Fibroblast of peridontal ligament (primary cell): Measurements from ENCODE around the gene ZNF740.

Experiments
- DNase-seq: peaks from one replicate; pipeline ENCODE4 v3.0.0-alpha.2; 2010; ENCODE audit errors: extremely low read depth

ZNF740 gene

GRCh38 chr12:53214221-53214620 lies 33.7 kb downstream of the ZNF740 start:
- DNase-seq, result no peak

- DNase-seq, result no peak
Measured at GRCh38 chr12:53214687-53215455, 34.3 kb downstream of the ZNF740 start.

GRCh38 chr12:53215497-53215896 lies 35.0 kb downstream of the ZNF740 start:
- no peak for DNase-seq

GRCh38 chr12:53217051-53217930 lies 36.8 kb downstream of the ZNF740 start:
- peak; percentile 40 for DNase-seq

GRCh38 chr12:53217931-53218307 lies 37.4 kb downstream of the ZNF740 start:
- DNase-seq, result peak; percentile 37

- peak; percentile 59 for DNase-seq
Measured at GRCh38 chr12:53218551-53219291, 38.2 kb downstream of the ZNF740 start.

GRCh38 chr12:53219292-53219955 lies 38.9 kb downstream of the ZNF740 start:
- peak; percentile 46 for DNase-seq

- DNase-seq, result peak; percentile 69
Measured at GRCh38 chr12:53219956-53220693, 39.6 kb downstream of the ZNF740 start.

- DNase-seq, result peak; percentile 84
Measured at GRCh38 chr12:53220694-53221202, 40.2 kb downstream of the ZNF740 start.

GRCh38 chr12:53221203-53222080 lies 40.9 kb downstream of the ZNF740 start:
- peak; percentile 35 for DNase-seq

GRCh38 chr12:53222170-53222721 lies 41.7 kb downstream of the ZNF740 start:
- peak; percentile 68 for DNase-seq

GRCh38 chr12:53222806-53223261 lies 42.3 kb downstream of the ZNF740 start:
- peak; percentile 39 for DNase-seq

- DNase-seq, result peak; percentile 59
Measured at GRCh38 chr12:53223389-53224060, 43.0 kb downstream of the ZNF740 start.

- DNase-seq, result no peak
Measured at GRCh38 chr12:53224061-53224896, 43.8 kb downstream of the ZNF740 start.

GRCh38 chr12:53224897-53225634 lies 44.5 kb downstream of the ZNF740 start:
- DNase-seq, result peak; percentile 38

GRCh38 chr12:53225635-53226424 lies 45.3 kb downstream of the ZNF740 start:
- DNase-seq, result no peak
